Activated CD4-positive, CD25-positive, alpha-beta regulatory T cell (primary cell): ENCODE measurements around the gene SKAP1.
"Not testable (repeated sequence)": the region's sequence is repeated elsewhere in the genome, so short reads cannot be mapped to it uniquely, and the experiment has no call there.

Source experiments
- DNase-seq, 4 experiments: peaks; one replicate each; lab custom pipeline; 2025; lab: John Stamatoyannopoulos, UW

SKAP1 gene

GRCh38 chr17:48285614-48286013 lies 144.4 kb downstream of the SKAP1 start:
- DNase-seq, result no peak

GRCh38 chr17:48283907-48284306 lies 146.1 kb downstream of the SKAP1 start:
- no peak for DNase-seq

GRCh38 chr17:48283411-48283810 lies 146.6 kb downstream of the SKAP1 start:
- no peak for DNase-seq

- no peak for DNase-seq
These were observed 147.7 kb downstream of the SKAP1 start for GRCh38 chr17:48282303-48282702.

- no peak for DNase-seq
These were observed 151.1 kb downstream of the SKAP1 start for GRCh38 chr17:48278760-48279491.

- no peak for DNase-seq
These were observed 153.2 kb downstream of the SKAP1 start for GRCh38 chr17:48276776-48277175.

GRCh38 chr17:48270899-48271298 lies 159.1 kb downstream of the SKAP1 start:
- no peak for DNase-seq

- DNase-seq, result no peak
These were observed 160.8 kb downstream of the SKAP1 start for GRCh38 chr17:48269209-48269608.

GRCh38 chr17:48263731-48264035 lies 166.3 kb downstream of the SKAP1 start:
- no peak for DNase-seq

GRCh38 chr17:48262982-48263730 lies 166.9 kb downstream of the SKAP1 start:
- no peak for DNase-seq

GRCh38 chr17:48261297-48261880 lies 168.6 kb downstream of the SKAP1 start:
- DNase-seq, result no peak

GRCh38 chr17:48259694-48260291 lies 170.2 kb downstream of the SKAP1 start:
- DNase-seq, result no peak

- DNase-seq, result no peak
These were observed 171.7 kb downstream of the SKAP1 start for GRCh38 chr17:48258331-48258730.

- DNase-seq, result no peak
These were observed 174.3 kb downstream of the SKAP1 start for GRCh38 chr17:48255759-48256158.

GRCh38 chr17:48254896-48255295 lies 175.1 kb downstream of the SKAP1 start:
- DNase-seq, result no peak

GRCh38 chr17:48253975-48254374 lies 176.0 kb downstream of the SKAP1 start:
- no peak for DNase-seq

- DNase-seq, result no peak
These were observed 178.1 kb downstream of the SKAP1 start for GRCh38 chr17:48251950-48252349.

GRCh38 chr17:48250949-48251348 lies 179.1 kb downstream of the SKAP1 start:
- no peak for DNase-seq

GRCh38 chr17:48250059-48250458 lies 180.0 kb downstream of the SKAP1 start:
- not testable (repeated sequence) for DNase-seq

- DNase-seq, result no peak
These were observed 182.4 kb downstream of the SKAP1 start for GRCh38 chr17:48247603-48248002.

- DNase-seq, result no peak
These were observed 183.0 kb downstream of the SKAP1 start for GRCh38 chr17:48247038-48247437.

- DNase-seq, result no peak
These were observed 183.4 kb downstream of the SKAP1 start for GRCh38 chr17:48246612-48247011.

GRCh38 chr17:48245465-48246033 lies 184.5 kb downstream of the SKAP1 start:
- not testable (repeated sequence) for DNase-seq
